Lower lobe of right lung (tissue), 2 donors: Measurements from ENCODE around the gene STAMBPL1. TPM values are rescaled to one million over a fixed set of nuclear protein-coding genes. Genes with fewer than 3 reads are reported as not detected.
A peak's percentile ranks its signal among the peaks of the same experiment; 100 is the strongest.

ENCODE experiments used
- ATAC-seq, 2 donors: fragments of 200-7000 bp; cut with Tn5 transposase; one replicate each; pipeline ENCODE4 v1.9.1; 2020 to 2022; ENCODE audit warnings: mild to moderate bottlenecking in 2 of 2, moderate library complexity in 2 of 2
- DNase-seq: peaks from one replicate; pipeline ENCODE4 v3.0.0-alpha.2; 2020
- H3K27ac ChIP-seq: fragments of 200-600 bp; one replicate; pipeline ENCODE4 v1.8.0; 2022
- H3K27me3 ChIP-seq: fragments of 200-600 bp; one replicate; pipeline ENCODE4 v1.8.0; 2022; ENCODE audit warnings: low read depth
- H3K36me3 ChIP-seq: fragments of 200-600 bp; one replicate; pipeline ENCODE4 v1.8.0; 2022; ENCODE audit warnings: mild to moderate bottlenecking
- H3K4me1 ChIP-seq: fragments of 200-600 bp; one replicate; pipeline ENCODE4 v1.8.0; 2022
- H3K4me3 ChIP-seq: fragments of 200-600 bp; one replicate; pipeline ENCODE4 v1.8.0; 2022; ENCODE audit warnings: mild to moderate bottlenecking
- H3K9me3 ChIP-seq: fragments of 200-600 bp; one replicate; pipeline ENCODE4 v1.8.0; 2022
- intact Hi-C: fragments of 100-400 bp; cut with DNase I; formaldehyde crosslinking; loops from one replicate; pipeline ENCODE4 v1.11.0; 2022
- total RNA-seq: library from RNA; stranded (reverse); fragmentation: NEBNext Ultra II Directional; extraction: Animal tissue kit (Norgen Biotek cat#: 25700); gene quantifications from one replicate; pipeline ENCODE4 v1.2.1, GENCODE V29; 2021
- TF ChIP-seq, protein P1 (sequence below): fragments of 200-600 bp; IDR thresholded peaks from one replicate; pipeline ENCODE4 v1.8.0; 2022; ENCODE audit warnings: antibody characterized with exemption, mild to moderate bottlenecking
- donor health status: DM: no; HTN: yes; CAD: no; lungs with severe emphysema.

STAMBPL1 gene
- total RNA-seq, 1 donor from 2014 or later, result 7.1 TPM

DNA sequence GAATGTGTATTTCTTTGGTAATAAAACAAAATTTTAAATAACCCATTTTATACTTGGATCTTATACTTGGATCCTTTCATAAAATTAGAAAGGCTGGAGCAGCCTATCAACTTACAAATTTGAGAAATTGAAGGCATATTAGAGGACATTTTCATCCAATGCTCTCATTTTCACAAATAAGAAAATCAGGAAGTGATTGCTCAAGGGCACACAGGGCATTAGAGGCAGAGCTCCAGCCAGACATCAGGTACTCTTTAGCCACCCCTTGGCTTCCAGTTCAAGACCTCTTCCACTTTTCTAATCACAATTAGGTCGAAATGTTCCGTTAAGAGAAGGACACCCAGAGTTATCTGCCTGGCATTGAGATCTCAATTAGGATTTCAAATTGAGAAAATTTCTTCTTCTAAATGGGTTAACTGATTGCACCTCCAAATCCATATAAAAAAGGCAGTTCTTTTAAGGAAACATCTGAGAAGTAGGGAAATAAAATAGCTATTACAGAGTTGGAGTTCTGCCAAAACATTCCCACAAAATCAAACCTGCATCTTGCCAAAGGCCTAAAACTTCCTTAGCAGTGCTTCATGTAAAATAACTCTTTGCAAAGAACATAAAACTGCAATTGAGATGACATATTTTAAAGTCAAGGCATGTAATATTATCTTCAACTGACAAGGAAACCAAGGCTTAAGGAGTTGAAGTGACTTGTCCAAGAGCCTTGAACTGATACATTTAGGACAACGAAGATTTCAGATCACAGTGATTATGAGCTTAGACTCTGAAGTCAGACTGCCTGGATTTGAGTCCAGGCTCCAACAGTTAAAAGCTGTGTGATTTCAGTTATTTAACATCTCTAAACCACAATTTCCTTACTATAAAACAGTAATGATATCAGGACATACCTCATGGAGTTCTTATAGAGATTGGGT is 70.1 kb downstream of the STAMBPL1 start:
- peaks cover 6% of the 10 kb centered on the region for H3K36me3 ChIP-seq
- TF ChIP-seq, protein P1, sequence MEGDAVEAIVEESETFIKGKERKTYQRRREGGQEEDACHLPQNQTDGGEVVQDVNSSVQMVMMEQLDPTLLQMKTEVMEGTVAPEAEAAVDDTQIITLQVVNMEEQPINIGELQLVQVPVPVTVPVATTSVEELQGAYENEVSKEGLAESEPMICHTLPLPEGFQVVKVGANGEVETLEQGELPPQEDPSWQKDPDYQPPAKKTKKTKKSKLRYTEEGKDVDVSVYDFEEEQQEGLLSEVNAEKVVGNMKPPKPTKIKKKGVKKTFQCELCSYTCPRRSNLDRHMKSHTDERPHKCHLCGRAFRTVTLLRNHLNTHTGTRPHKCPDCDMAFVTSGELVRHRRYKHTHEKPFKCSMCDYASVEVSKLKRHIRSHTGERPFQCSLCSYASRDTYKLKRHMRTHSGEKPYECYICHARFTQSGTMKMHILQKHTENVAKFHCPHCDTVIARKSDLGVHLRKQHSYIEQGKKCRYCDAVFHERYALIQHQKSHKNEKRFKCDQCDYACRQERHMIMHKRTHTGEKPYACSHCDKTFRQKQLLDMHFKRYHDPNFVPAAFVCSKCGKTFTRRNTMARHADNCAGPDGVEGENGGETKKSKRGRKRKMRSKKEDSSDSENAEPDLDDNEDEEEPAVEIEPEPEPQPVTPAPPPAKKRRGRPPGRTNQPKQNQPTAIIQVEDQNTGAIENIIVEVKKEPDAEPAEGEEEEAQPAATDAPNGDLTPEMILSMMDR, result no peak
- H3K4me1 ChIP-seq, result peaks cover 16% of the 10 kb centered on the region
- DNase-seq (no peak), ATAC-seq (no peak)
- H3K4me3 ChIP-seq, result peak overlapping the region; percentile 17
- intact Hi-C loops, result no loop called here
- no peaks in the 10 kb centered on the region for H3K9me3 ChIP-seq
- H3K27me3 ChIP-seq, result no peaks in the 10 kb centered on the region
- H3K27ac ChIP-seq, result peak overlapping the region; percentile 69

DNA sequence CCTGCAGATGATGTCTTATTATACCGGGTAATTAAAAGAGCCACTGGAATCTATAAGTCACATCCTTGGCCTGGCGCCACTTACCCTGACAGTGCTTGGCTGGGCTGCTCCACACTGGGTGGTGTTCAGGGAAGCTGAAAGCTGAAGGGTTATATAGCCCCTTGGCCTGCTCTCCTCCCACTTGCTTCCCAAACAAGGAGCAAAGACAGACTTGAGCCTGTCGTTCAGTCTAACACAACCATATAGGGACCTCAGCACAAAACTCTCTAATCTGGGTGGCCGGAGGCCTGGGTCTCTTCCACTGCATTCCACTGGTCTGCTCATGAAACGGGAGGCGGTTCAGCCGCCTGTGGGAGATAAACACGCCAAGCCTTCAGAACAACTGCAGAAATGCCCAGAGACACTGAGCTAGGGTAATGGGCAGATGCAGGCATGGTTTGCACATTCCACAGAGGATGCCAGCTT is 72.6 kb downstream of the STAMBPL1 start, which contains the start of gene ACTA2:
Gene ACTA2 (minus strand): TSS at position 127 of the 465 bp plus-strand sequence. CDS start 3,843 bp downstream, outside the sequence.
- Histone ChIP-seq H3K36me3 (no peaks in the 10 kb centered on the region), H3K4me3 (peak within 1 kb of the TSS; percentile 24), H3K4me1 (peaks cover 16% of the 10 kb centered on the region), H3K27ac (peak within 1 kb of the TSS; percentile 69), H3K9me3 (no peaks in the 10 kb centered on the region), H3K27me3 (no peaks in the 10 kb centered on the region)
- ATAC-seq (peak; percentile 19 to 49), DNase-seq (no peak)
- intact Hi-C loops, result no loop called here
- TF ChIP-seq, protein P1, result no peak

DNA sequence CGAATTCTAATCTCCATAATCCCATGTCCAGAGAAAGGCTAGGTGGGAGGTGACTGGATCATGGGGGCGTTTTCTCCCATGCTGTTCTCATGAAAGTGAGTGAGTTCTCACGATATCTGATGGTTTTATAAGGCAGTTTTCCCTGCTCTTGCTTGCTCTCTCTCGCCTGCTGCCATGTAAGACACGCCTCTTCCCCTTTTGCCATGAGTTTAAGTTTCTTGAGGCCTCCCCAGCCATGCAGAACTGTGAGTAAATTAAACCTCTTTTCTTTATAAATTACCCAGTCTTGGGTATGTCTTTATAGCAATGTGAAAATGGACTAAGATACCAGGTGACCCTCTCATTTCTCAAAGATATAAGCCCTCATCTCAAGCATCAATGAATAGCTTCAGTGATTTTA is 73.6 kb downstream of the STAMBPL1 start:
- ATAC-seq (no peak), DNase-seq (no peak)
- H3K27ac ChIP-seq, result peak overlapping the region; percentile 69
- intact Hi-C loops, result no loop called here
- no peaks in the 10 kb centered on the region for H3K9me3 ChIP-seq
- no peaks in the 10 kb centered on the region for H3K36me3 ChIP-seq
- peaks cover 16% of the 10 kb centered on the region for H3K4me1 ChIP-seq
- TF ChIP-seq, protein P1, result no peak
- no peak overlapping the region for H3K4me3 ChIP-seq
- H3K27me3 ChIP-seq, result no peaks in the 10 kb centered on the region

DNA sequence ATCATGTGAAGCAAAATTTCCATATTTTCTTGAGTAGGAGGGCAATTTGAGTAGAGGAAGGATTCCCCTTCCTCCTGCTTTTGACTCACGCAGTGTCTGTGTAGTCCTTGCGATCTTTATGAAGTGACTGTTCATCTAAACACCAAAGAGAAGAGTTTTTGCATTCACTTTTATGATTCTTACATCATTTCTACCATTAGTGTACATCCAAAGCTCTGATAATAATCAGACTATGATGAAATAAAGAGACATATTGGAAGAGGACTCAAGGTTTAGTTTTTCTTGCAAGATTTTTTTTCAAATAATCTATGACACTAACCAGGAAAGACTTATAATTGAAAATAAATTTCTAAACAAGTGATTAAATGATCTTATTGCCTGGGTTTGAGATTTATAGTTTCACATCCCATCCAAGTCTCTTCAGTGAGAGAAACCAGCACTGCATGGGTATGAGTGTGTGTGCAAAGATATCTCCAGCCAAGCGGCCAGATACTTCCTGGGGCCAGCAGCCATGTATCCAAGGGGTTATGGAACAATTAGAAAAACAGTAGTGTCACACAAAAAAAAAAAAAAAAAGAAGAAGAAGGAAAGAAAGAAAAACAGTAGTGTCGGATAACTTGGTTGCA is 74.5 kb downstream of the STAMBPL1 start:
- Histone ChIP-seq H3K27me3 (no peaks in the 10 kb centered on the region), H3K9me3 (no peaks in the 10 kb centered on the region), H3K27ac (no peak overlapping the region), H3K4me1 (peaks cover 16% of the 10 kb centered on the region), H3K4me3 (no peak overlapping the region), H3K36me3 (no peaks in the 10 kb centered on the region)
- ATAC-seq, result no peak
- TF ChIP-seq, protein P1, result no peak
- intact Hi-C loops, result no loop called here
- DNase-seq, result no peak

DNA sequence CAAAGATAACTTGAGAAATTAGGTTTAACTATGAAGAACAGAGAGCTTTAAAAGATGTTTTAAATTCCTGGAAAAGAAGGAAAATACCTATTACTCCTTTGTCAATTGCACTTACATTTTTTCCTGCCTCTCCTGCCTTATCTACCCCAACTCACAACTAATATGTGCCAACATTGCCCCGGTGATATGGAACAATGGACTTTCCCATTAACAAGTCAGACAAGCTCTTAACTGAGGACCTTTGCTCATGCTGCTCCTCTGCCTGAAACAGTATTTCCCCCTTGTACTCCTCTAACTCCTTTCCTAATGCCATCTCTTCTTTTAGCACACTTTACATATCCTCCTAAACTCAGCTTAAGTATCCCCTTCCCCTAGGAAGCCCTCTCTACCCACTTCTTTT is 77.3 kb downstream of the STAMBPL1 start:
- Histone ChIP-seq H3K36me3 (no peaks in the 10 kb centered on the region), H3K9me3 (no peaks in the 10 kb centered on the region), H3K27me3 (no peaks in the 10 kb centered on the region), H3K27ac (no peak overlapping the region), H3K4me3 (no peak overlapping the region), H3K4me1 (no peaks in the 10 kb centered on the region)
- no peak for DNase-seq
- ATAC-seq, result no peak
- TF ChIP-seq, protein P1, result no peak
- intact Hi-C loops, result no loop called here
